IPS DF 4.7 (cell line): ENCODE measurements around the gene COX6B1.
"Not testable (repeated sequence)": the region's sequence is repeated elsewhere in the genome, so short reads cannot be mapped to it uniquely, and the experiment has no call there.

Experiments used
- DNase-seq: peaks from one replicate; pipeline ENCODE4 v3.0.0-alpha.2; 2013; ENCODE audit warnings: low spot score; ENCODE audit errors: extremely low read depth

The COX6B1 gene

GRCh38 chr19:35648017-35648961 is at the start of gene COX6B1:
Gene COX6B1, plus strand, starts transcription at chr19:35648323. Its CDS starts 2,921 bp downstream, at chr19:35651244.
- no peak for DNase-seq

GRCh38 chr19:35601971-35602370 is 46.2 kb upstream of the COX6B1 start:
- DNase-seq: no peak

GRCh38 chr19:35604436-35604835 is 43.7 kb upstream of the COX6B1 start:
- not testable (repeated sequence) for DNase-seq

- not testable (repeated sequence) for DNase-seq
Observed at GRCh38 chr19:35607170-35607569, 41.0 kb upstream of the COX6B1 start.

GRCh38 chr19:35607661-35608060 is 40.5 kb upstream of the COX6B1 start:
- no peak for DNase-seq

GRCh38 chr19:35608251-35608650 is 39.9 kb upstream of the COX6B1 start:
- no peak for DNase-seq

GRCh38 chr19:35609851-35610353 is 38.2 kb upstream of the COX6B1 start:
- DNase-seq: no peak

GRCh38 chr19:35612224-35612558 is 35.9 kb upstream of the COX6B1 start:
- no peak for DNase-seq

GRCh38 chr19:35612559-35613321 is 35.4 kb upstream of the COX6B1 start, which contains the start of gene HAUS5:
Gene HAUS5, plus strand, starts transcription at chr19:35612735. Its CDS starts 60 bp downstream, at chr19:35612795.
- DNase-seq: peak; percentile 60

- DNase-seq: no peak
Observed at GRCh38 chr19:35613574-35613973, 34.5 kb upstream of the COX6B1 start.

GRCh38 chr19:35615036-35615435 is 33.1 kb upstream of the COX6B1 start:
- no peak for DNase-seq

GRCh38 chr19:35618857-35619256 is 29.3 kb upstream of the COX6B1 start:
- DNase-seq: no peak

GRCh38 chr19:35619290-35619923 is 28.7 kb upstream of the COX6B1 start:
- no peak for DNase-seq

GRCh38 chr19:35620001-35620400 is 28.1 kb upstream of the COX6B1 start:
- no peak for DNase-seq

GRCh38 chr19:35621708-35622107 is 26.4 kb upstream of the COX6B1 start:
- no peak for DNase-seq

- no peak for DNase-seq
Observed at GRCh38 chr19:35622750-35623149, 25.4 kb upstream of the COX6B1 start.

- DNase-seq: no peak
Observed at GRCh38 chr19:35623327-35624010, 24.7 kb upstream of the COX6B1 start.

- DNase-seq: no peak
Observed at GRCh38 chr19:35628264-35628564, 19.9 kb upstream of the COX6B1 start.

GRCh38 chr19:35628565-35629331 is 19.4 kb upstream of the COX6B1 start, which contains the start of gene RBM42:
Gene RBM42, plus strand, starts transcription at chr19:35629036. Its CDS starts 118 bp downstream, at chr19:35629154.
- DNase-seq: no peak

GRCh38 chr19:35629332-35629633 is 18.8 kb upstream of the COX6B1 start:
- DNase-seq: no peak
